HepG2 (cell line): ENCODE data around the gene KCTD14. TPM values are rescaled to one million over a fixed set of nuclear protein-coding genes. Genes with fewer than 3 reads are reported as not detected.

Source experiments
- ARNT2 ChIP-seq: sonication (generic); formaldehyde crosslinking; IDR thresholded peaks from 2 replicates; pipeline ENCODE4 v1.8.0; 2022; ENCODE audit warnings: mild to moderate bottlenecking, low read depth, missing genetic modification reagents, moderate library complexity
- BRD4 ChIP-seq: sonication (generic); formaldehyde crosslinking; IDR thresholded peaks from 2 replicates; pipeline ENCODE4 v1.4.0; 2020; ENCODE audit warnings: missing genetic modification reagents
- CAMTA2 ChIP-seq: sonication (generic); formaldehyde crosslinking; IDR thresholded peaks from 2 replicates; pipeline ENCODE4 v1.4.0; 2020; ENCODE audit warnings: mild to moderate bottlenecking, missing genetic modification reagents, borderline replicate concordance
- CEBPG ChIP-seq: IDR thresholded peaks from 2 replicates; pipeline ENCODE4 v1.6.1; 2016
- FOXJ3 ChIP-seq: sonication (generic); formaldehyde crosslinking; IDR thresholded peaks from 2 replicates; pipeline ENCODE4 v1.4.0; 2020; ENCODE audit warnings: missing genetic modification reagents, mild to moderate bottlenecking, borderline replicate concordance
- HIVEP1 ChIP-seq: sonication (generic); formaldehyde crosslinking; IDR thresholded peaks from 2 replicates; pipeline ENCODE4 v1.4.0; 2020; ENCODE audit warnings: mild to moderate bottlenecking, missing genetic modification reagents
- HMGA1 ChIP-seq: sonication (generic); formaldehyde crosslinking; conservative IDR thresholded peaks from 2 replicates; pipeline ENCODE4 v1.4.0; 2020; ENCODE audit warnings: missing genetic modification reagents
- MIER2 ChIP-seq: IDR thresholded peaks from 2 replicates; pipeline ENCODE4 v1.6.1; 2016; ENCODE audit warnings: missing biosample characterization, missing genetic modification reagents
- MYNN ChIP-seq: sonication (generic); formaldehyde crosslinking; IDR thresholded peaks from 2 replicates; pipeline ENCODE4 v1.4.0; 2020; ENCODE audit warnings: mild to moderate bottlenecking, low read depth, missing genetic modification reagents
- NFKBIZ ChIP-seq: IDR thresholded peaks from 2 replicates; pipeline ENCODE4 v1.6.1; 2018; ENCODE audit warnings: missing genetic modification reagents, missing compliant biosample characterization
- PAF1 ChIP-seq: IDR thresholded peaks from 2 replicates; pipeline ENCODE4 v1.6.1; 2016; ENCODE audit warnings: missing genetic modification reagents, missing compliant biosample characterization
- PRDM4 ChIP-seq: sonication (generic); formaldehyde crosslinking; IDR thresholded peaks from 2 replicates; pipeline ENCODE4 v1.9.0; 2021; ENCODE audit warnings: missing genetic modification reagents, borderline replicate concordance
- REL ChIP-seq: sonication (generic); formaldehyde crosslinking; conservative IDR thresholded peaks from 2 replicates; pipeline ENCODE4 v1.8.0; 2022; ENCODE audit warnings: mild to moderate bottlenecking, missing genetic modification reagents, moderate library complexity
- SIX1 ChIP-seq: sonication (generic); formaldehyde crosslinking; IDR thresholded peaks from 2 replicates; pipeline ENCODE4 v1.4.0; 2020; ENCODE audit warnings: missing genetic modification reagents, borderline replicate concordance
- SOX6 ChIP-seq, 2 experiments: fragments of 450-650 bp in 1 of 2; sonication (generic) in 1 of 2; formaldehyde crosslinking in 1 of 2; IDR thresholded peaks; 2 replicates each; pipeline versions ENCODE4 v1.4.0 to v1.6.1; 2017 to 2020; ENCODE audit warnings: antibody characterized with exemption in 1 of 2, mild to moderate bottlenecking in 1 of 2, missing genetic modification reagents in 1 of 2
- ZBTB2 ChIP-seq: sonication (generic); formaldehyde crosslinking; IDR thresholded peaks from 2 replicates; pipeline ENCODE4 v1.8.0; 2022; ENCODE audit warnings: low read depth, missing genetic modification reagents
- ZGPAT ChIP-seq: IDR thresholded peaks from 2 replicates; pipeline ENCODE4 v1.6.1; 2016; ENCODE audit warnings: mild to moderate bottlenecking
- ZNF337 ChIP-seq: sonication (generic); formaldehyde crosslinking; IDR thresholded peaks from 2 replicates; pipeline ENCODE4 v1.5.1; 2020; ENCODE audit warnings: missing genetic modification reagents, low read depth, mild to moderate bottlenecking, borderline replicate concordance
- ZNF432 ChIP-seq: sonication (generic); formaldehyde crosslinking; IDR thresholded peaks from 2 replicates; pipeline ENCODE4 v1.5.0; 2020; ENCODE audit warnings: missing genetic modification reagents, mild to moderate bottlenecking, borderline replicate concordance
- ZNF441 ChIP-seq: sonication (generic); formaldehyde crosslinking; IDR thresholded peaks from 2 replicates; pipeline ENCODE4 v1.7.0; 2021; ENCODE audit warnings: missing genetic modification reagents, borderline replicate concordance
- ZNF660 ChIP-seq: sonication (generic); formaldehyde crosslinking; IDR thresholded peaks from 2 replicates; pipeline ENCODE4 v1.5.1; 2020; ENCODE audit warnings: mild to moderate bottlenecking, low read depth, missing genetic modification reagents, borderline replicate concordance
- ZNF746 ChIP-seq: sonication (generic); formaldehyde crosslinking; IDR thresholded peaks from 2 replicates; pipeline ENCODE4 v1.8.0; 2022; ENCODE audit warnings: mild to moderate bottlenecking, missing genetic modification reagents
- polyA plus RNA-seq, 8 experiments: library from polyadenylated mRNA; depleted of rRNA in 3 of 8; stranded (reverse) in 7 of 8; unstranded in 1 of 8; fragments of >200 nt; fragmentation: Illumina TruSeq in 4 of 8; extraction: Trizol in 4 of 8; gene quantifications; 2 replicates each; pipeline versions ENCODE4 v1.2.1 to v1.2.3, GENCODE V29; 2011 to 2016; ENCODE audit warnings: low read depth in 4 of 8, missing spikeins in 1 of 8, mixed read lengths in 1 of 8; ENCODE audit not compliant: insufficient read depth in 1 of 8
- total RNA-seq, 5 experiments: library from RNA; depleted of rRNA; stranded (reverse); fragments of >200 nt; fragmentation: Illumina TruSeq; extraction: Trizol; gene quantifications; 2 replicates each; pipeline ENCODE4 v1.2.3, GENCODE V29; 2016; ENCODE audit warnings: low read depth in 1 of 5
- TF ChIP-seq, protein P1 (sequence below): sonication (generic); formaldehyde crosslinking; IDR thresholded peaks from 2 replicates; pipeline ENCODE4 v1.4.0; 2020; ENCODE audit warnings: missing genetic modification reagents; ENCODE audit errors: not compliant biosample characterization

The KCTD14 gene
- total and polyA plus RNA-seq, 2 of the 13 experiments (the other 11 are each of a cell fraction or from before 2014, with no cell fraction given) = 10.3 to 15.6 TPM

DNA sequence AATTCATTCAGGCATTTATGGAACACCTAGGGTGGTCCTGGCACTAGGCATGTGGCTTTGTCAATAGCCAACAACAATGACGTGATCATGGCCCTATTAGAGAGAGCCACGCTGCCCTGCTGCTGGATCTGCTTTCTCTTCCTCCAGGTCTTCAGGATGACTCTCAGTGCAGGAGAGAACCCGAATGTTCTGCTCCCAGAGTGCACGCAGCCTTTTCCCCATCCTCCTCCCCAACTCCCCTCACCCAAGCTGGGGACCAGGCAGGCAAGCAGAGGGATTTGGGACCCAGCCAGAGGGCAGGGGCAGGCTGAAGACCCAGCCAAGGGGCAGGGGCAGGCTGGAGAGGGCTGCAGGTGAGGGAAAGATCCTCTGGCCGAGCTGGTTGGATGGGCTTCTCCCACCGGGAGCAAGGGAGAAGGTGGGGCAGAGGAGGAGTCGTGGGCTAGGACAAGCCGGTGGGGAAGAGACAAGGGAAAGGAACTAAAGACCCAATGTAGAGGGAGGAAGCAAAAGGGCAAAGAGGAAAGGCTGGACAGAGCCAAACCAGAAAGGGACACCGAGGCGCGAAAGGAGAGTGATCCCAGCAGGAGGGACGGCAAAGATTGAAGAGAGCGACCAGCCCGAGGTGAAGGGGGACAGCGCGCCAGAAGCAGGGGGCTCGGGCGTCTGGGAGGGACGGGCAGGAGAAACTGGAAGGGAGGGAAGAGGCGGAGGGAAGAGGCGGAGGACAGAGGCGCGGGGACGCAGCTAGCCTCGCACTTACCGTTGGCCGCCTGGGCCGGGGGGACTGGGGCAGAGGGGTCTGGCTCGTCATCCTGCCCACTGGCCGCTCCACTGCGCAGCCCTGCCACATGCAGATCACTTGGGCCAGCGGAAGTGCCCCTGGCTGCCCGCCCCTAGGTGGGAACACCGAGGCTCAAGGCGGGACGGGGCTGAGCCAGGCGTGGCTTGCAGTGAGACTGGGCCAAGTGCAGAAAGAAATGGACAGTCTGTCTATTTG, at the start of gene KCTD14 (continued):
- TF ChIP-seq ARNT2 (peak; percentile 73; the same call in 1 of the 2 replicates), SOX6 (IDR thresholded peaks at IDR 0.05) (no peak), SOX6 (CRISPR knock-in tag; IDR thresholded peaks at IDR 0.05) (no peak; the same call in 1 of the 2 replicates), CEBPG (CRISPR knock-in tag) (no peak), BRD4 (no peak), CAMTA2 (no peak), SIX1 (CRISPR knock-in tag) (no peak), ZNF432 (CRISPR knock-in tag) (no peak), NFKBIZ (CRISPR knock-in tag) (0 out of 2 replicates have a peak, but pooled peaks have one; percentile 62), ZBTB2 (peak; percentile 60; the same call in 1 of the 2 replicates), HMGA1 (CRISPR knock-in tag) (no peak), ZNF337 (CRISPR knock-in tag) (no peak), MYNN (CRISPR knock-in tag) (no peak), ZNF746 (CRISPR knock-in tag) (0 out of 2 replicates have a peak, but pooled peaks have one; percentile 48), MIER2 (CRISPR knock-in tag) (no peak), FOXJ3 (CRISPR knock-in tag) (no peak), PAF1 (no peak), PRDM4 (CRISPR knock-in tag) (no peak), ZGPAT (CRISPR knock-in tag) (peak; percentile 67; the same call in 1 of the 2 replicates), ZNF441 (CRISPR knock-in tag) (no peak; the same call in 1 of the 2 replicates), REL (CRISPR knock-in tag) (0 out of 2 replicates have a peak, but pooled peaks have one; percentile 36), ZNF660 (CRISPR knock-in tag) (no peak), HIVEP1 (CRISPR knock-in tag) (no peak)
- TF ChIP-seq, protein P1, sequence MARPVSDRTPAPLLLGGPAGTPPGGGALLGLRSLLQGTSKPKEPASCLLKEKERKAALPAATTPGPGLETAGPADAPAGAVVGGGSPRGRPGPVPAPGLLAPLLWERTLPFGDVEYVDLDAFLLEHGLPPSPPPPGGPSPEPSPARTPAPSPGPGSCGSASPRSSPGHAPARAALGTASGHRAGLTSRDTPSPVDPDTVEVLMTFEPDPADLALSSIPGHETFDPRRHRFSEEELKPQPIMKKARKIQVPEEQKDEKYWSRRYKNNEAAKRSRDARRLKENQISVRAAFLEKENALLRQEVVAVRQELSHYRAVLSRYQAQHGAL = no peak
